ENCODE results near the gene TECR. TPM values are rescaled to one million over a fixed set of nuclear protein-coding genes. Genes with fewer than 3 reads are reported as not detected.
"Not testable (repeated sequence)": the region's sequence is repeated elsewhere in the genome, so short reads cannot be mapped to it uniquely, and the experiment has no call there.

Gene TECR, protein sequence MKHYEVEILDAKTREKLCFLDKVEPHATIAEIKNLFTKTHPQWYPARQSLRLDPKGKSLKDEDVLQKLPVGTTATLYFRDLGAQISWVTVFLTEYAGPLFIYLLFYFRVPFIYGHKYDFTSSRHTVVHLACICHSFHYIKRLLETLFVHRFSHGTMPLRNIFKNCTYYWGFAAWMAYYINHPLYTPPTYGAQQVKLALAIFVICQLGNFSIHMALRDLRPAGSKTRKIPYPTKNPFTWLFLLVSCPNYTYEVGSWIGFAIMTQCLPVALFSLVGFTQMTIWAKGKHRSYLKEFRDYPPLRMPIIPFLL
- total RNA-seq (2014; rRNA removed; shearing (Covaris generic)) = 33.1 and 39.1 TPM in 2 replicates

DNA sequence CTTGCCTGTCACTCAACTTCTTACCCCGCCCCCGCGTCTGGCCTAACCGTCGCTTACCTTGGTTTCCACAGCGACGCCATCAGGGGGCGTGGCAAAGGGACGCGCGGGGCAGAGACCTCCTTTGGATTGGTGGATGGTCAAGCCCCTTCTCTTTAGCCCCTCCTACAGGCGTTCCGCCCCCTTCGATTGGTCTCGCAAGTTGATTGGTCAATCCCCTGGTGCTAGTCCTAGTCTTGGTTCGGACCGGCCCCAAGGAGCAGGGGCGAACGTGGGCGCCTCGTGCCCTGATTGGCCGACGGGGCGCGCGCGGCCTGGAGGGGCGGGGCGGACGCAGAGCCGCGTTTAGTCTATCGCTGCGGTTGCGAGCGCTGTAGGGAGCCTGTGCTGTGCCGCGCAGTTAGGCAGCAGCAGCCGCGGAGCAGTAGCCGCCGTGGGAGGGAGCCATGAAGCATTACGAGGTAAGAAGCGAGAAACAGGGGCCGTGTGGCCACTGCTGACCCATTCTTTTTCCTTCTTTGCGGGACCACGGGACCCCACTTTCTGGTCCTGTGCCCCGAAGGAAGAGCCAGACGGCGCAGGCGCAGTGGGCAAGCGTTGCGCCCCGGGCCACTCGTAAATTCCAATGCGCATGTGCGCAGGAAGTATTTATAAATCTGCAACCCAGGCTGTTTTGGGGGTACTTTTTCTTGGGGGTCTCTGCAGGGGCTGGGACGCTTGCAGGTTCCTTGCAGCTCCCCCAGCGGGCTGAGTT is at the start of gene TECR:
Gene TECR (plus strand): TSS at position 341 of the 751 bp plus-strand sequence. CDS start 103 bp downstream, at position 444.
- DNase-seq (ENCODE audit: low read depth) = peak; percentile 100

DNA sequence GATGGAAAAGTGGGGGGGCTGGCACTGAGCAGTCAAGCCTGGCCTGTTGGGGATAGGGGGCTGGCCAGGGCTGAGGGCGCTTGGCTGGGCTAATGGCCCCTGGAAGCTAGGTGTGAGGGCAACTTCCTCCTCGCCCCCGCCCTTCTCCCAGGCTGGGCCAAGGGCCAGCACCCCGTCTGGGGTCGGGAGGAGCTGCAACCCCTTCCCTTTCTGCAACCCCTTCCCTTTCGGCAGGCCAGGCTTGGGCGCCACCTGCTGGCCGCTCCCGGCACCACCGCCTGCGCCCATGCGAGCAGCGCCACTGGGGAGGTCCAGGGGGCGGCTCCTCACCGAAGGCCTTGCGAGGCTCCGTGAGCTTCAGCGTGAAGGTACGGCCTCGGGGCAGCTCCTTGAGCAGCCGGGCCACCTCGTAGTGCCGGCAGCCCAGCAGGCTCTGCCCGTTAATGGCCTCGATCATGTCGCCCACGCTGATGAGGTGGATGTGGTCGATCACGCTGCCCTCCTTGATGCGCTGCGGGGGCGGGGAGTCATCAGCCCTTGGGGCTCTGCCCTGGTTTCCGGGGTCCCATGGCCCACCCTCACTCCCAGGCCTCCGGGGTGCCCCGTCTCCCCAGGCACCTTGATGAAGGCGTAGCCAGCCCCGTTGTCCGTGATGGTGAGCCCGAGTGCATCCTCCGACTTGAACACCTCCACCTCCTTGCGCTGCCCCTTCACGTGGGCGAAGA is 49.3 kb upstream of the TECR start:
- peak; percentile 77 for DNase-seq (ENCODE audit: low read depth)

DNA sequence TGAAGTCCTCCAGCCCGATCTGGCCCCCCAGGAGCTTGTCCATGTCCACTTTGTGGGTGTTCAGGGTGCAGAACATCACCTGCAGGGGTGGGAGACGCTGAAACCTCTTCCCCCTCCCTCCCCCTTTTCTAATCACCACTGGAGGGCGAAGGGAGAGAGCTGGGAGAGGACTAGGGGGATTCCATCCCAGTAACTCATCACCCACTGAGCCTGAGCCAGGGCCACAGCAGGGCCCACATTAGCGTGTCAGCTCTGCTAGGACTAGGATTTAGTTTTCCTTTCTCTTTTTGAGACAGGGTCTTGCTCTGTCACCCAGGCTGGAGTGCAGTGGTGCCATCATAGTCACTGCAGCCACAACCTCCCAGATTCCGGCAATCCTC is 48.7 kb upstream of the TECR start:
- peak; percentile 74 for DNase-seq (ENCODE audit: low read depth)

DNA sequence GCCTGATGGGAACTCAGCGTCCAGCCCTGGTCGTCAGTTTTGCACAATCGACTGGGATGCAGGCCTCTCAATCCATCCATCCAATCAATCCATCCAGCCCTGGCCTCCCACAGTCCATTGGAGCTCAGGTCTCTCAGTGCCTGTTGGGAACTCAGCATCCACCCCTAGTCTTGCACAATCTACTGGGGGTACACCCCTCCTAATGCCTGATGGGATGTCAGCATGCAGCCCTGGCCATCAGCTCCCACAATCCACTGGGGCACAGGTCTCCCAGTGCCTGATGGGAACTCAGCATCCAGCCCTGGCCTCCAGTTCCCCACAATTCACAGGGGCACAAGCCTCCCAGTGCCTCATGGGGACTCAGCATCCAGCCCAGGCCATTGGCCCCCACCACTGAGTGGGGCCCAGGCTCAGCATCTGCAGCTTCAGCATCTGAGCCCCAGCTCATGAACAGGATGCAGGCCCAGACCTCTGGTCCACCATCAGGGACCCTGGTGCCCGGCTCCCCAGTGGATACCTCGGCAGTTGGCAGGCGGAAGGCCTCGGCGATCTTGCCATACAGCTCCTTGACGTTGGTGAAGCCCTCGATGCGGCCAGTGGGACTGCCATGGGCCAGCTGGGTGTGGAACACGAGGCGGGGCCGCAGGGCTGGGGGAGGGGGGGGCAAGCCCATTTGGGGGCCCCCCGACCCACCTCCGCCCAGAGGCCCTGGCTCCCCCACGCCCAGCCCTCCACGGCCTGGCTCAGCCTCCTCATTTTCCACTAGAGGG is 47.0 kb upstream of the TECR start:
- no peak for DNase-seq (ENCODE audit: low read depth)

DNA sequence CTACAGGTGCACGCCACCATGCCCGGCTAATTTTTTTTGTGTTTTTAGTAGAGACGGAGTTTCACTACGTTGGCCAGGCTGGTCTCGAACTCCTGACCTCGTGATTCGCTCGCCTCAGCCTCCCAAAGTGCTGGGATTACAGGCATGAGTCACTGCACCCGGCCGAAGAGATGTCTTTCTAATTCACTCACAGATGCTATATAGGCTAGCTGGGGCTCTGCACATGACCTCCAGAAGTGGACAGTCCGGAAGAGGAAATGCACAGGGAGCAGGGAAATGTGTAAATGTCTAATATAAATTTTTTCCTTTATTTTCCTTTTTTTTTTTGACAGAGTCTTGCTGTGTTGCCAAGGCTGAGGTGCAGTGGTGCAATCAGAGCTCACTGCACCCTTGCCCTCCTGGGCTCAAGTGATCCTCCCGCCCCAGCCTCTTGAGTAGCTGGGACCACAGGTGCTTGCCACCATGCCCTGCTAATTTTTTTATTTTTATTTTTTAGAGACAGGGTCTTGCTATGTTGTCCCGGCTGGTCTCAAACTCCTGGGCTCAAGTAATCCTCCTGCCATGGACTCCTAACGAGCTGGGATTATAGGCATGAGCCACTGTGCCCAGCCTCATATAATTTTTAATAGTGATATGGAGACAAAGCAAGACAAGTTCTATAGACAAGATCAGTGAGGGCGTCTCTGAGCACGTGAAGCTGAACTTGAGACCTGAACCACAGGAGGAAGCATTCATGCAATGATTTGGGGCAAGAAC is 41.8 kb upstream of the TECR start:
- no peak for DNase-seq (ENCODE audit: low read depth)

DNA sequence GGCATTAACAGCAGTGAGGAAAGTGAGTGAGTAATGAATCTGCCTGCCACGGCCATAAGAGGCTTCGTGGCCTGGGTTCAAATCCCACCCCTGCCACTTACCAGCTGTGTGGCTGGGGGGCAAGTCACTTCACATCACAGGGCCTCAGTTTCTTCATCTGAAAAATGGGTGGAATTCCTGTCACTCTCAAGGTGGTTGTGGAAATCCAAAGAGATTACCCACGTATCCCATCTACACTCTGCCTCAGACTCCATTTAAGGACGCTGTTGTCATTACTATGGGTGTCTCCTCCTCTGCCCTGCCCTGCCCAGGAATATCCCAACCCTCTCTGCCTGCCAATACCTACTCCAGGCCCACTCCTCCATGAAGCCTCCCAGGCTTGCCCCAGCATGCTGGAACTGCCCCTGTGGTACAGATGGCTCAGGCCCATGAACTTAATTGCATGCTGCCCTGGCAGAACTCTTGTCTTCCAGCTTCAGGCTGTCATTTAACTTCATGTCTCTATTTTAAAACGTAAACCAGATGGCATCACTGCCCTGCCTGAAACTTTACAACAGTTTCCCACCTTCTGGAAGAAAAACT is 36.5 kb upstream of the TECR start:
- no peak for DNase-seq (ENCODE audit: low read depth)

DNA sequence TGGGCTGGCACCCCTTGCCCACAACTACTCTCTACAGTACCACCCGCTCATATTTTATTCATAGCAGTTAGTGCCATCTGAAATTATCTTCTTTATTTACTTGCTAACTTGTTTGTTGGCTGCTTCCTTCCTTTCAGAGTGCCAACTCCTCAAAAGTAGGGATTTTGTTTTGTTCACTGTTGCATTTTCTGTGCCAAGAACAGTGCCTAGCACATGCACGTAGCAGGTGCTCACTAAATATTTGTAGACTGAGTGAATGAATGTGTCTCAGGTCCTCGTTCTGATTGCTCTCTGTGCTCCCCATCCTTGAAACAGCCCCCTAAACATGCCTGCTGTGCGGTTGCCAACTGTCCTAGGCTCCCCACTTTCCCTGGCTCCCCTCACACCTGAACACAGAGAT is 35.0 kb upstream of the TECR start:
- DNase-seq (ENCODE audit: low read depth) = no peak

DNA sequence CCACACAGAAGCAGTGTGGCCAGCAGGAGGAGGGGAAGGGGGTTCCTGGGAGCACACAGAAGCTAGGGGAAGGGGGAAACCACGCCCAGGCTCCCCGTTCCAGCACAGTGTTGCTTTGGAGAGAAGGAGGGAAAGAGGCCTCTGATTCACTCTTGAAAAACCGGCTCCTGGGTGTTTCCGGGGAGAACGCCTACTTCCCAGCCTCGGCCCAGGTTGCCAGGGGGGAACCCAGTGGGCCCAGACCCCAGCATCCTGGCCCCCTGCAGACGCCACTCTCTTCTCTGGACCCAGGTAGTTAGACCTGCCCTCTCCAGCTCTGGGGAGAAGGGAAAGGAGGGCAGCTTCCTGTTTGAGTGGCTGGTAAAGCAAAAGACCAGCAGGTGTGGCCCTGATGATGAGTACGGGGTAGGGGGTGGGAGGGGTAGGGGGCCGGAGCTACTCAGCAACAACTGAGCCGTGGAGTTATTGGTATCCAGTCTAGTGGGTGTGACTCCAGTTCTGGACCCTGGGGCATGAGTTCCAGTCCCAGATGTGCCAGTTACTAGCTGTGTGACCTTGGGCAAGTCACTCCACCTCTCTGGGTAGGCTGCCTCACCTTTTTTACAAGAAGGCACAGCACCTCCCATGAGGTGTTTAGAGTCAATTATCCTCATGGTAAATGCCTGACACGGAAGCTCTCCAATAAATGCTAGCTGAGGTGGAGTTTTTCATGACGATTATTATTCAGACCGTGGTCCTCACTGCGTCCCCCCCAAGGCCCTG is 34.3 kb upstream of the TECR start:
- no peak for DNase-seq (ENCODE audit: low read depth)

DNA sequence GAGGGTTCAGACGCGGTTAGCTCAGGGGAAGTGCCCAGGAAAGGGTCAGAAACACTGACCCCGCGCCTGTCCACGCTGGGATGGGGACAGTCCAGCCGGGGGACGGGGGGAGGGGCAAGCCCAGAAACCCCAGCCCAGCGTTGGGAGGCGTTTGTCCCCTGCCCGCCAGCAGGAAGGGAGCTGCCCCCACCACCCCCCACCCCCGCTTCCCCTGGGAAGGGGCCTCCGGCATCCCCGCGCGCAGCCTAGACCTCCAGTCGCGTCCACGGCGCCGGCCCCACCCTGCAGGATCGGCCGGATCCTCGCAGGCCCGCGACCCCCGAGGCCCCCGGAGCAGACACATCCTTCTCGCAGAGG is 33.7 kb upstream of the TECR start:
- no peak for DNase-seq (ENCODE audit: low read depth)

DNA sequence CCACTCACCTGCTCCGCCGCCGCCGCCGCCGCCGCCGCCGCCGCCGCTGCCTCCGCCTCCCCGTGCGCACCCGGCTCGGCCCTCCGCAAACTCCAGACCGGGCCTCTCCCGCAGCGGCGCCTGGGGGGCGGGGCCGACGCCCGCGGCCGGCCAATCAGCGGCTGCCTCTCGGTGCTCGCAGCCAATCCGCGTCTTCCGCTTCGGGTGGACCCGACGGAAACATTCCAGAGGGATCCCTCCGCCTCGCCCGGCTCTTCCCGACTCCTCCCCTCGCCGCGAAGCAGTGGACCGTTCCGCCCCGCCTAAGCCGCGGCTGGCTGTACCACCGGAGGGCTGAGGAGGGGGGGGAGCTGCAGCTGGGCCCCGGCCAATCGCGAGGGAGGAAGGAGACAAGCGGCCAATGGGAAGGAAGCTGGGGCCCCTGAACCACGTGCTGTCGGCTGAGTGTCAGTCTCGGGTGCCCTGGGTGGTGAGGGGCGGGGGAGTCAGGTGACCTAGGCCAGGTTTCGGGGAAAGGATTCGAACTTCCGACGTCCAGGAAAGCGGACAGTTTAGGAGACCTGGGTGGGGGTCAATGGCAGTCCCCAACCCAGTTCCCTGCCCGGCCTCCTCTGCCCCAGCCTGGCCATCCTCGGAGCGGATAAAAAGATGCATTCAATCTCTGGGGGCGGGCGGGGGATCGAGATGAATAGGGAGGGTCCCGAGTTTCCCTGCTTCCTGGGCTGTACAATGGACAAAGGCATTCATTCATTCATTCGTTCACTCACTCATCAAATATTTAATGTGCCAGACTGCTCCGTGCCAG is 33.2 kb upstream of the TECR start, which contains the start of gene GIPC1:
Gene GIPC1 (minus strand): TSS at position 99 of the 805 bp plus-strand sequence. CDS start 13,151 bp downstream, outside the sequence.
- peak; percentile 99 for DNase-seq (ENCODE audit: low read depth)

DNA sequence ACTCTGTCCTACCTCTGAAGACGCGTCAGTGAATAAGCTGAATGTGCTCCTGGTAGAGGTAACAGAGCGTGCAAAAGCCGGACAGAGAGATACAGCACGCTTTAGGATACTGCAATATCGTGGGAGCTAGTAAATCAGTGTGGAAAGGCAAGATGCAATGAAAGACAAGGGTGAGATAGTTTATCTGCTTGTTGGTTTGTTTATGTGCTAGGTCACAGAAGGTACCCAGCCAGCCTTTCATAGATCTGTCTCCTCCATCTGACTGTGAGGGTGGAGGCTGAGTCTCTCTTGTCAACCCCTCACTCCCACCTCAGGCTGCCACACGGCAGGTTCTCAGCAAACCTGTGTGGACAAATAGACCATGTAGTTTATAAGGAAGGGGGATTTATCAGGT is 32.6 kb upstream of the TECR start:
- no peak for DNase-seq (ENCODE audit: low read depth)

DNA sequence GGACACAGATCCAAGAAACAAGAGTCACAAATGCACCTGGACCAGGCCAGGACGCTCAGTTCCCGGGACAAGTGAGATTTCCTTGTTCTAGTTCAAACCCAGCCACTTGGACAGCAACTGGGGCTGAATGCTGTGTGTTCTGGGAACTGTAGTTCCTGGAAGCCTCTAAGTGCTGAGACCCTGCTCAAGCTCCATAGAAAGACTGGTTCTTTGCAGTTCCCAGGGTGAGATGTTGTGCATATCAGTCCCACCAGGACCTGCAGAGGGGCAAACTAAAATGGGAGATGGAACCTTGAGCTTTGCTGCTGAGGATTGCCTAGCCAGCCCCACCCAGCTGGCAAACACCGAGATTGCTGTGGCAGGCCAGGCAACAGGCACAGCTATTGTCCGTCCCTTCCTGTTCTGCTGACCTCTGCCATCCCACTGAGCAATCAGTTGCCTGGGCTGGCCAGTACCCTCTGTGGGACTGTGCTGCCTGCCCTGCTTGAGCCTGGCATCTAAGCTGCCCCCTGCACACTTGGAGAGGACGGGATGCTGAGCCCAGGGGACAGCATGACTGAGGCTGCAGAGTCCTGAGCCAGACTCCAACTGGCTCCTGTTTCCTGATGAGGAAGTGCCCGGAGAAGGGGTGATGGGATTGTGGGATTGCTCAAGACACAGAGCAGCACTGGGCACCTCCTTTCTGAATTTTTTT is 32.0 kb upstream of the TECR start:
- DNase-seq (ENCODE audit: low read depth) = no peak

DNA sequence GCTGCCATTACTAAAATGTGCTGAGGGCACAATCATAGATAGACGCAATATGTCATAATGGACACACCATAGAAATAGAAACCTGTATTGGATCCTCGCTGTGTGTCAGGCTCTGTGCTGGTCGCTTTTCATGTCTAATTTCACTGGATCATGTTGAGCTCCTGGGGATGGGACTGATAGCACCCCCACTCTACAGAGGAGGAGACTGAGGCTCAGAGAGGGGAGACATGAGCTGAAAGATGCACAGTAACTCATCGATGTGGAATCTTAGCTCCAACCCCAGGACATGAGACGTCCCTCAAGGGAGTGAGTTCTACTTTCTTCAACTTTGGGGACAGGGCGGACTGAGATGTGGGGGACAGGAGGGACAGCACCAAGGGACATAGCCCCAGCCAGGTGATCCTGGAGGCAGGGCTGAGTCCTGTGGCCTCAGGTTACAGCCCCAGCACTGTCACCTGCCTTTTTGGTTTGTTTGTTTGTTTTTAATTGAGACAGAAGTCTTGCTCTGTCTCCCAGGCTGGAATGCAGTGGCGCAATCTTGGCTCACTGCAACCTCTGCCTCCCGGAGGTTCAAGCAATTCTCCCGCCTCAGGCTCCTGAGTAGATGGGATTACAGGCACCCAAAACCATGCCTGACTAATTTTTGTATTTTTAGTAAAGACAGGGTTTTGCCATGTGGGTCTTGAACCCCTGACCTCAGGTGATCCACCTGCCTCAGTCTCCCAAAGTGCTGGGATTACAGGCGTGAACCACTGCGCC is 26.9 kb upstream of the TECR start:
- DNase-seq (ENCODE audit: low read depth) = no peak

DNA sequence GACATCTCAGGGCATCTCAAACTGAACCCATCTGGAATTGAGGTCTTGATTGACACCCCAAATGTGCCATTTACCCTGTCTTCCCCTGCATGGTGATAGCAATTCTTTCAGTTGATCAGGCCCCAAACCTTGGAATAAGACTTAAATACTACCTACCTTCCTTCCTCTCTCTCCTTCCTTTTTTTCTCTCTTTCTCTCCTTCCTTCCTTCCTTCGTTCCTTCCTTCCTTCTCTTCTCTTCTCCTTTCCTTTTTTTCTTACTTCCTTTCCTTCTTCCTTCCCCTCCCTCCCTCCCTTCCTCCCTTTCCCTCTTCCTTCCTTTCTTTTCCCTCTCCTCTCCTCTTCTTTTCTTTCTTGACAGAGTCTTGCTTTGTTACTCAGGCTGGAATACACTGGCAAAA is 26.1 kb upstream of the TECR start:
- no peak for DNase-seq (ENCODE audit: low read depth)

DNA sequence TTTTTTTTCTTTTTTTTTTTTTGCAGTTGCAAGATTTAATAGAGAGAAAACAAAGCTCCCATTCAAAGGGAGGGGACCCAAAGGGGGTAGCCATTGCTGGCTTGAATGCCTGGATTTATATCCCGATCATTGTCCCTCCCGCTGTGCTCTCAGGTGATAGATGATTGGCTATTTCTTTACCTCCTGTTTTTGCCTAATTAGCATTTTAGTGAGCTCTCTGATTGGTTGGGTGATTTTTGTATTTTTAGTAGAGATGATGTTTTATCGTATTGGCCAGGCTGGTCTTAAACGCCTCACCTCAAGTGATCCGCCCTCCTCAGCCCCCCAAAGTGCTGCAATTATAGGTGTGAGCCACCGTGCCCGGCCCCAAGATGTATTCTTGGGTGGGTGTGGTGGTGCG is 24.8 kb upstream of the TECR start:
- not testable (repeated sequence) for DNase-seq (ENCODE audit: low read depth)

DNA sequence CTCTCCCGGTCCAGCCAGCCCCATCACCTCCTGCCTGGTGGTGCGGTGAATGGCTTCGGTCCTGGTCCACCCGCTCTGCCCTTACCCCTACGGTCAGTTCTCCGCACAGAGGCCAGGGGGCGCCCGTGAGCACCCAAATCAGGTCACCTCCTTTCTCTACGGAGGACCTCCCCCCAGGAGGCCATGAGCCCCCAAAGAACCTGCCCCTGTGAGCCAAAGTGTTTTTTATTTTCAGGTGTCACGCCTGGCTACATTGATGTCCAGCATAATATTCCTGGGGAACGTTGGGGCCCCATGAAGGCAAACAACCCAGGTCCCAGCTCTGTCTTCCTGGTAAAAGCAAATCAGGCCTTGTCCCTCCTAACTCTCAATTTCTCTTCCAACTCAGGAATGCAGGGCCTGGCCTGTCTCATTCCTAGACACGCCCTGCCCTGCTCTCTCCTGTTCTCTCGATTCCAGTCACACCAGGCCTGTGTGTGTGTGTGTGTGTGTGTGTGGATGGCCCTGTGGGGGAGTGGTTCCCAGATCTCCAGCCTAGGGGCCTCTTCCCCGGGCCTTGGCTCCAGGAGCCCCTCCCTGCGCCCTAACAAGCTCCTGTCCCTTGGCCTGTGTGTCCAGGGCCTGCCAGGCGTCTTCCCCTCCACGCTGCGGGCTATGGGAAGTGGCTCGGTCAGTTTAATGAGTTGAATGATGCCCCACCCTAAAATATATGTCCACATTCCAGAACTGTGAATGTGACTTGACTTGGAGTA is 23.7 kb upstream of the TECR start:
- DNase-seq (ENCODE audit: low read depth) = peak; percentile 74

Measured in Daoy (cell line).